MM.1S (cell line): ENCODE measurements around the gene HNMT.

ENCODE experiments used
- EZH2 ChIP-seq: fragments of 300-600 bp; sonication (generic); optimal IDR thresholded peaks from 2 replicates; pipeline ENCODE3; 2017; ENCODE audit warnings: low read depth, mild to moderate bottlenecking, antibody characterized with exemption, low read length, mixed read lengths
- EZH2phosphoT487 ChIP-seq: fragments of 300-600 bp; sonication (generic); IDR thresholded peaks from 2 replicates; pipeline ENCODE4 v1.6.1; 2018; ENCODE audit warnings: antibody characterized with exemption, low read length
- TF ChIP-seq, protein P1 (sequence below): fragments of 300-600 bp; sonication (generic); IDR thresholded peaks from 2 replicates; pipeline ENCODE4 v1.5.1; 2016; ENCODE audit warnings: antibody characterized with exemption, low read length, mixed read lengths

- TF ChIP-seq, protein P1, sequence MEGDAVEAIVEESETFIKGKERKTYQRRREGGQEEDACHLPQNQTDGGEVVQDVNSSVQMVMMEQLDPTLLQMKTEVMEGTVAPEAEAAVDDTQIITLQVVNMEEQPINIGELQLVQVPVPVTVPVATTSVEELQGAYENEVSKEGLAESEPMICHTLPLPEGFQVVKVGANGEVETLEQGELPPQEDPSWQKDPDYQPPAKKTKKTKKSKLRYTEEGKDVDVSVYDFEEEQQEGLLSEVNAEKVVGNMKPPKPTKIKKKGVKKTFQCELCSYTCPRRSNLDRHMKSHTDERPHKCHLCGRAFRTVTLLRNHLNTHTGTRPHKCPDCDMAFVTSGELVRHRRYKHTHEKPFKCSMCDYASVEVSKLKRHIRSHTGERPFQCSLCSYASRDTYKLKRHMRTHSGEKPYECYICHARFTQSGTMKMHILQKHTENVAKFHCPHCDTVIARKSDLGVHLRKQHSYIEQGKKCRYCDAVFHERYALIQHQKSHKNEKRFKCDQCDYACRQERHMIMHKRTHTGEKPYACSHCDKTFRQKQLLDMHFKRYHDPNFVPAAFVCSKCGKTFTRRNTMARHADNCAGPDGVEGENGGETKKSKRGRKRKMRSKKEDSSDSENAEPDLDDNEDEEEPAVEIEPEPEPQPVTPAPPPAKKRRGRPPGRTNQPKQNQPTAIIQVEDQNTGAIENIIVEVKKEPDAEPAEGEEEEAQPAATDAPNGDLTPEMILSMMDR = no peak
- TF ChIP-seq EZH2 = no peak
- no peak for TF ChIP-seq EZH2phosphoT487
Observed at GRCh38 chr2:137951586-137951985, 12.7 kb upstream of the HNMT start.
